Left lobe of liver (tissue), 2 donors: ENCODE measurements around the gene EIF4A3. TPM values are rescaled to one million over a fixed set of nuclear protein-coding genes. Genes with fewer than 3 reads are reported as not detected.
"Not testable (repeated sequence)": the region's sequence is repeated elsewhere in the genome, so short reads cannot be mapped to it uniquely, and the experiment has no call there.

Experiments
- ATAC-seq: fragments of 200-7000 bp; cut with Tn5 transposase; one replicate; pipeline ENCODE4 v1.9.1; 2020; ENCODE audit warnings: mild to moderate bottlenecking, moderate library complexity
- DNase-seq: peaks from one replicate; pipeline ENCODE4 v3.0.0-alpha.2; 2020; ENCODE audit warnings: low spot score
- total RNA-seq: library from RNA; stranded (reverse); gene quantifications from one replicate; pipeline ENCODE4 v1.2.1, GENCODE V29; 2021
- donor health status: DM: no; HTN: no; CAD: no; lungs with moderate emphysema.
- donor health status: DM: no; HTN: yes; CAD: no.

EIF4A3 gene
- total RNA-seq, 1 donor from 2014 or later: 21.8 TPM

- ATAC-seq (no peak), DNase-seq (no peak)
Measured at GRCh38 chr17:80173916-80174315, 27.0 kb upstream of the EIF4A3 start.

DNA sequence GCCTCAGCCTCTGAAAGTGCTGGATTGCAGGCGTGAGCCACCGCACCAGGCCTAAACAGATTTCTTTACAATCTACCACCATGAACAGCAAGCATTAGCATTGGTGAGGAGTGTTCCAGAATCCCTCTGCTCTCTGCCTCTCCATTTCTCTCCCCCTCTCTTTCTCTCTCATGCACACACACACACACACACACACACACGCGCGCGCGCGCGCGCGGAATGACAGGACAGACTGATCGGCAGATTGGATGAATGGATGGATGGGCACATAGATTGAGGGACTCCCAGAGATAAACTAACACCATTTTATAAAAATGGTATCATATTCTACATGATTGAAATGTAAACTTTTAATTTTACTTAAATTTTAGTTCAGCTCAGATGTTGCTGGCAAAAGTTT lies 26.2 kb upstream of the EIF4A3 start:
- no peak for ATAC-seq
- DNase-seq: no peak

DNA sequence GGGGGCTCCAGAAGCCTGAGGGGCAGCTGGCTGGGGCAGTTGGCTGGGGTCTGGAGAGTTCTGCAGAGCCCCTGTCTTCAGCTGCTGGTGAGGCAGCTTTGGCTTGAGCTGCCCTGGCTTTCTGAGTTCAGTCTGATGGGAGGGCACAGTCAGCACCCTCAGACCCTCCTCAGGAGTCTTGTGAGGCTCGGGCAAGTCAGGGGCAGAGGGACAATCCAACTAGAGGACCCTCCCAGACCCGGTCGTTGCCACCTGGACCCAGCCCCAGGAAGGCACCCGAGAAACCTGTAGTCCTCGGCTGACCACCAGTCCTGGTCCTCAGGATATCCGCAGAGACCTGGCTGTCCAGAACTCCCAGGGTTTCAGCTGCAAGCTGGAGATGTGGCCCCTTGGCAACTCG lies 24.8 kb upstream of the EIF4A3 start:
- DNase-seq (no peak), ATAC-seq (no peak)

GRCh38 chr17:80169784-80170500 lies 23.0 kb upstream of the EIF4A3 start, which contains the start of gene CARD14:
TSS of gene CARD14 (plus strand) at chr17:80170030. CDS start at chr17:80181439, 11,409 bp downstream.
- no peak for ATAC-seq
- no peak for DNase-seq

DNA sequence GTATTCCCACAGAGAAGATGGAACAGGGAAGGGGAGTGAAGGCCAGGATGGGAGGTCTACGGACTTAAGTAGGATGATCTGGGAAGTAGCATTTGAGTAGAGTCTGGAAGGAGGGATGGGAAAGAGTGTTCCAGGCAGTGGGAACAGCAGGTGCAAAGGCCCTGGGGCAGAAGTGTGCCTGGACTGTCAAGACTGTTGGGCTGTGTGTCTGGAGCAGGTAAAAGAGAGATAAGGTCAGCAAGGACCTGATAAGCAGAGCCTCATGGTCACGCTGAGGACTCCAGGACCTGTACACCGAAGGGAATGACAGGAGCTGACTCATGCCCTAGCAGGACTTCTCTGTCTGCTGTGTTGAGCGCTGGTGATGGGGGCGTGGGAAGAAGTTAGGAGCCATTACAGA lies 22.2 kb upstream of the EIF4A3 start:
- ATAC-seq: no peak
- no peak for DNase-seq

- no peak for ATAC-seq
- no peak for DNase-seq
Measured at GRCh38 chr17:80168371-80168770, 21.4 kb upstream of the EIF4A3 start.

DNA sequence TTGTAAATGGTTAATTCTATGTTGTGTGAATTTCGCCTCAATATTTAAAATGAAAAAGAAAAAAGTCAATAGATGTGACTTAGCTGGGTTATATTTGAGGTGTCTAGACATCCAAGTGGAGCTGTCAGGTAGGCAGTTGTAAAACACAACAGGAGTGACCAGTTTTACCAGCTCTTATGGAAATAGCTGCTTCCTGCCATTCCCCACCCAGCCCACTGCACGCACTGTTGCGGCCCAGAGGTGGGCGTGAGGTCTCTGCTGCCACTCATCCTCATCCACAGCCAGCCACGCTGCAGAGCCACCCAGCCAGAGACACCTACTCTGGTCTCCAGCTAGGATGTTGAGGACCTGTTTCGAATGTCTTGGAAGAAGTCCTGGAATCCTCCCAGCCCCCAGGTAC lies 19.5 kb upstream of the EIF4A3 start:
- DNase-seq (no peak), ATAC-seq (no peak)

DNA sequence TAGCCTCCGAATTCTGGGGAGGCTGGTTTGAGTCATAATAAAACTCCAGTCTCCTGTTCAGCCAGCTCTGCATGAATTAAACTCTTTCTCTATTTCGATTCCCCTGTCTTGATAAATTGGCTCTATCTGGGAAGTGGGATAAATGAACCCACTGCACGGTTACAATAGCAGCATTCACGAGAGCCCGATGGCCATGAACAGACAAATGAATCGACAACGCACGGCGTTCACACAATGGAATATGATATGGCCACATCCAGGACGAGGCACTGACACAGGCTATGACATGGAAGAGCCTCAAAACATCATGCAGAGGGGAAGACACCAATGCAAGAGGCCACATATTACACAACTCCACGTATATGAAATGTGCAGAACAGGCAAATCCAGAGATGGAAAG lies 17.3 kb upstream of the EIF4A3 start:
- DNase-seq: no peak

DNA sequence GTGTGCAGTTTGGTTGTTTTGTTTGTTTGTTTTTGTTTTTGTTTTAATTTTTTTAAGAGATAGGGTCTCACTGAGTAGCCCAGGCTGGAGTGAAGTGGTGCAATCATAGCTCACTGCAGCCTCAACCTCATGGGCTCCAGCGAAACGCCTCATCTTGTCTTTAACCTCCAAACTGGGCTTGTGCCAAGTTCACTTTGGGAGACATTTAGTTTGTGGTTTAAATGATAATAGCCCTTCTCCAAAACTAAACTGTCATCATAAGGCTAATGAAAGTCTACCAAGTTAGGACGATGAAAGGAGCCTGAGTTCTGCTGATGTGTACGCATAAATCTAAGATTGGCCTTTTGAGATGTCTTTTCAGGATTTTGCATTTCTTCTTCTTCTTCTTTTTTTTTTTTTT lies 16.4 kb upstream of the EIF4A3 start:
- ATAC-seq: no peak
- DNase-seq: no peak

More for the DNA sequence above, 17.3 kb upstream of the EIF4A3 start:
- ATAC-seq: no peak

GRCh38 chr17:80160536-80160935 lies 13.6 kb upstream of the EIF4A3 start:
- no peak for ATAC-seq
- no peak for DNase-seq

- no peak for DNase-seq
- ATAC-seq: no peak
Measured at GRCh38 chr17:80158846-80159245, 11.9 kb upstream of the EIF4A3 start.

DNA sequence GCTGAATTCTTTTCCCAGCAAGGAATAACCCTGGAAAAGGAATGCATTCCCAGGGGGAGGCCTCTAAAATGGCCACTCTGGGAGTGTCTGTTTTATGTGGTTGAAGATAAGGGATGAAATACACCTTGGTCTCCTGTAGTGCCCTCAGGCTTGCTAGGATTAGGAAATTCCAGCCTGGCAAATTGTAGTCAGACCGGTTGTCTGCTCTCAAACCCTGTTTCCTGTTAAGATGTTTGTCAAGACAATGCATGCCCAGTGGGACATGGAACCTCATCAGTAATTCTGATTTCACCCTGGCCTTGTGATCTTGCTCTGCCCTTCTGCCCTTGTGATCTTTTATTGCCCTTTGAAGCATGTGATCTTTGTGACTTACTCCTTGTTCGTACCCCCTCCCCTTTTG lies 8.7 kb upstream of the EIF4A3 start:
- not testable (repeated sequence) for DNase-seq, ATAC-seq

GRCh38 chr17:80154166-80154565 lies 7.2 kb upstream of the EIF4A3 start:
- no peak for ATAC-seq
- no peak for DNase-seq

DNA sequence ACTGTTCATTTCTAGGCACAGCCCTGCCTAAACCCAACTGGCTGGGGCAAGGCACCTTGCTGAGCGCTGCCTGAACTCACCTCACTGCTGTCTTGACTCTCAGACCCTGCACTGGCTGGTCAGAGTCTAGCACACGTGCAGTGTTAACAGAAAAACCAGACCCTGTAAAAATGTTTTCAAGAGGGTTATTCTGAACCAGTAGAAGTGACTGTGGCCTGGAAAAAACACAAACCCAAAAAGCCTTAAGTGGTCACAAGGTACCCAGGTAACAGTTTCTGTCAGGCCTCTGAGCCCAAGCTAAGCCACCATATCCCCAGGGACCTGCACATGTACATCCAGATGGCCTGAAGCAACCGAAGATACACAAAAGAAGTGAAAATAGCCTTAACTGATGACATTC lies 6.1 kb upstream of the EIF4A3 start:
- ATAC-seq (no peak), DNase-seq (no peak)

GRCh38 chr17:80152081-80152702 lies 5.3 kb upstream of the EIF4A3 start:
- DNase-seq (no peak), ATAC-seq (no peak)

DNA sequence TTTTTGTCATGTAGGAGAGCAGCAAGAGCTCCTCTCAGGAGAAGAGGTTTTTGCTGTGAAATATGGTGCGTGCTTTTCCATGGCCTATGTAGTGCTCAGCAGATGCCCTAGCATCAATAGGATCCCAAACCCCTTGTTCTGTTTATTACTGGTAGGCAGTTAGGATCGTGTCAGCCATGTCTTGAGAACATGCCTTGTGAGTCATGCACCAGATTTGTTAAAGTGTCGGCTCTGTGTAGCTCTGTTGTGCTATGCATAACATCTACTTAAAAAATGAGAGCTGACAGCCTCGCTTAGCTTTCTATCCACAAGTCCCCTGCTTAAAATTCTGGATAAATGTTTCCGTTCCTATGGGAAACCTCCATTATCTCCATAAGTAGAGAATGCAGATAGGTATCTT lies 4.4 kb upstream of the EIF4A3 start:
- ATAC-seq (no peak), DNase-seq (no peak)

- ATAC-seq (peak; percentile 27), DNase-seq (no peak)
Measured at GRCh38 chr17:80146121-80147034, 550 bp downstream of the EIF4A3 start.

GRCh38 chr17:80145076-80146075 lies 1.6 kb downstream of the EIF4A3 start:
- no peak for DNase-seq

DNA sequence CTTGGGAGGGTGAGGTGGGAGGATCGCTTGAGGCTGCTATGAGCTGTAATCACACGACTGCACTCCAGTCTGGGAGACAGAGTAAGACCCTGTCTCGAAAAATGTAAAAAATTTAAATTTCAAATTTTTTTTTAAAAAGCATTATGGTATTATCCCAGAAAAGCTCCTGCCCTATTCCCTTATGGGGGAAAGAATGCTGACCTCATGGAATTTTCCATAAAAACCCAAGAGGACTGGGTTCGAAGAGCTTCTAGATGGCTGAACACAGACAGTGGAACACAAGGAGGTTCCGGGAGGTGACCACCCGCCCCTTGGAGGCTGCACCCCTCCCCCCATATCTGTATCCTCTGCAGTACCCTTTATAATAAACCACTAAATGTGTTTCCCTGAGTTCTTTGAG lies 4.0 kb downstream of the EIF4A3 start:
- DNase-seq (no peak), ATAC-seq (no peak)

More at GRCh38 chr17:80145076-80146075, 1.6 kb downstream of the EIF4A3 start:
- ATAC-seq: no peak

- no peak for DNase-seq
- ATAC-seq: no peak
Measured at GRCh38 chr17:80141463-80142165, 5.3 kb downstream of the EIF4A3 start.
